GM19043 (cell line): ENCODE measurements around the gene EWSR1.

Experiments
- ATAC-seq: cut with Tn5 transposase; IDR thresholded peaks from one replicate; pipeline ENCODE4 v1.9.1; 2021; ENCODE audit warnings: low read depth; ENCODE audit not compliant: unreplicated experiment

The EWSR1 gene

GRCh38 chr22:29302402-29302680 lies 34.3 kb downstream of the EWSR1 start:
- ATAC-seq, result no peak

DNA sequence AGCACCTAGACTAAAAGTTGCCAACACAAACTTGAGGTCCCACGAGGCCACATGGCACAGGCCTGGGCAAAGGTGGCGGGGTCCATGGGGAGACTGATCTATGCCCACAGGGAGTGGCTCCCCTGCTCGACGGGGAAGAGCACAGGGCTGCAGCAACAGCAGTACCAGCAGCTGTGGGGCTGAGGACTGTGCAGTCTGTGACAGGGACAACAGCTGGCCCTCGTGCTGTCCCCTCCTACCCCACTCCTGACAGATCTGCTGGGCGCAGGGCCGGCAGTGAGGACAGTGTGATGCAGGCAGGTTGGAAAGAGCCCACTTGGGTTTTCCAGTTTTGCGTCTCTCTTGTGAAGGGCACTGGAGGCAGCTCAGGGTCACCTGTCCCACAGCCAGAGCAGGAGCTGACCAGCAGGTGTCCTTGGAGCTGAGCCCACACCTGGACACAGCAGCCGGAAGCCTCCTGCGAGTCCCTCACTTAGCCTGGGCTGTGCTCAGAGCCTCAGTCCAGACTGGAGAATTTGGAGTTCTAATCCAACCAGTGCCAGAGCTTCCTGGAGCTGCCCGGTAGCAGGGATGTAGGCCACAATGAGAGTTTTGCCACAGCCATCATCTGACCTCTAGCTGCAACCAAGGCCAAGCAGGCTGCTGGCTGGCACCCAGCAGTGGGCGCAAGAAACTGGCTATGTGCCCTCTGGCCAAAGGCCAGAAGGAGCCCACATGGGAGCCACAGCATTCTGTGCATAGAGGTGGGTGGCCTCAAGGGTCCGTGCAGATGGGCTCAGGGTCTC lies 34.8 kb downstream of the EWSR1 start:
- no peak for ATAC-seq

DNA sequence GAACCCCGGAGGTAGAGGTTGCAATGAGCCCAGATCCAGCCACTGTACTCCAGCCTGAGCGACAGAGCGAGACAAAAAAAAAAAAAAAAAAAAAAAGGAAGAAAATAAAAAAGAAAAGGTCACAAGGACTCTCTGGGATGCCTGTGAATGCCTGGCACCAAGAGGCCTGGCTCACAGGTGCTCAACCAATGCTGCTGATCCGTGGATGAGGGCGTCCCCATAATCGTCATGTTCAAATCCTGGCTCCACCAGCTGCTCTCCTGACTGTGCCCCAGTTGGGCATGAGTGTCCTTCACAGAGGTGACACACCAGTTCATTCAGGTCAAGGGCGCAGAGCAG lies 37.7 kb downstream of the EWSR1 start:
- no peak for ATAC-seq

DNA sequence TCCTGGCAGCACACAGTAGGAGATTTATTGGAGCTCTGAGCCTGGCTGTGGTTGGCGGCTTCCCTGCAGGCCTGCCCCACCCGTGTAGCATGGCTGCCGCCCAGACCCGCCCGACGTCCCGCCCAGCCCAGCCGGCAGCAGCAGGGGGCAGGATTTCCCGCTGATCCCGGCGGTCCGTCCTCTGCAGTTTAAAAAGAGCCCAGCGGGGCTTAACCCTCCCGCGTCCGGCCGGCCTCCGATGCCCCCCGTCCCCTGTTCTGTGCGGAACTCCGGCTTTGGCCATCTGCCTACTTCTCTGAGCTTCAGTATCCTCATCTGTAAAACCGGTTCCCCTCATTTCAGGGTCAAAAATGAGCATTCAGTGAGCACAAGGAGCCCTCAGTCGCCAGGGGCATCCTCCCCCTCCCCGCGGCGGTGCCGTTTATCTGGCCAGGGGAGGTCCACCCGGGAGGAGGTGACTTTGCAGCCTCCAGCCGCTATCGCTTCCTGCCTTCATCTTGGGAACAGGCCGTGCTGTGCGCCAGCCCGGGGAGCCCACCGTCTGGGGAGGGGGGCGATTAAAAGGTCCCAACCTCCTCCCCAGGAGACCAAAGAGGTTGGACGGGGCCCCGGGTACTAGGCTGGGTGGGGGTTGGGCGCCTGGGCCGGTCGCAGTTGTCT lies 38.2 kb downstream of the EWSR1 start, which contains the start of gene GAS2L1:
TSS of gene GAS2L1 (plus strand) at position 476 of the 660 bp plus-strand sequence. CDS start 1,456 bp downstream, outside the sequence.
- no peak for ATAC-seq

DNA sequence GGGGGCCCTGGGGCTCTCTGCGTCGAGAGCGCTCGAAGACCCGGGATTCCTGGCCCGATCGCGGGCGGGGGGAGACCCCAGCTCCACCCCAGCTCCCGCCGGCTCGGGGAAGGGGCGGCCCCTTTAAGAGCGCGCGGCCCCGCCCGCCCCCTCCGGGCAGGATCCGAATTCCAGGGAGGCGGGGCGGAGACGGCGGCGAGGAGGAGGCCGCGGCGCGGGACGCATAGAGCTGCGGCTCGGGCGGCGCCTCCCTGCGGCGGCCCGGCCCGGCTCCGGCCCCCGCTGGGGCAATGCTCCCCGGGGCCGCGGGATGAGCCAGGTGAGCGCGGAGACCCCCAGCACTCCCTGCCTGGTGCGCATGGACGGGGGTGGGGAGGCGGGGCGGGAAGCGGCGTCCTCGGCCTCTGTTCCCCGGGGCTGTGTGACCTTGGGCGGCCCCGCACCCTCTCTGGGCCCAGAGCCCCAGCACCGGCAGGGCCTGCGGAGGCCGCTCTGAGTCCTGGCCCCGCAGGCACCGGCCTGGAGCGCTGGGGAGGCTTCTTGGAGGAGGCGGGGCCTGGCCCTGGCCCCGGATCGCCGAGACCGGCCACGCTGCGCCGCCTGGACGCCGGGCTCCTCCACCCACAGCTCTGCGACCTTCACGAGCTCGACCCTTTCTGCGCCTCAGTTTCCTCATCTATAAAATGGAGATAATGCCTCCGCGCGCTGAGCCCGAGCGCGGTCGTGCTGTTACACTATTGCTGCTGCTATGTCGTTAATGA lies 38.9 kb downstream of the EWSR1 start:
- ATAC-seq, result no peak

GRCh38 chr22:29307596-29308147 lies 39.6 kb downstream of the EWSR1 start:
- no peak for ATAC-seq

GRCh38 chr22:29308148-29308790 lies 40.2 kb downstream of the EWSR1 start:
- ATAC-seq, result no peak

- no peak for ATAC-seq
Measured at GRCh38 chr22:29308791-29309262, 40.8 kb downstream of the EWSR1 start.

DNA sequence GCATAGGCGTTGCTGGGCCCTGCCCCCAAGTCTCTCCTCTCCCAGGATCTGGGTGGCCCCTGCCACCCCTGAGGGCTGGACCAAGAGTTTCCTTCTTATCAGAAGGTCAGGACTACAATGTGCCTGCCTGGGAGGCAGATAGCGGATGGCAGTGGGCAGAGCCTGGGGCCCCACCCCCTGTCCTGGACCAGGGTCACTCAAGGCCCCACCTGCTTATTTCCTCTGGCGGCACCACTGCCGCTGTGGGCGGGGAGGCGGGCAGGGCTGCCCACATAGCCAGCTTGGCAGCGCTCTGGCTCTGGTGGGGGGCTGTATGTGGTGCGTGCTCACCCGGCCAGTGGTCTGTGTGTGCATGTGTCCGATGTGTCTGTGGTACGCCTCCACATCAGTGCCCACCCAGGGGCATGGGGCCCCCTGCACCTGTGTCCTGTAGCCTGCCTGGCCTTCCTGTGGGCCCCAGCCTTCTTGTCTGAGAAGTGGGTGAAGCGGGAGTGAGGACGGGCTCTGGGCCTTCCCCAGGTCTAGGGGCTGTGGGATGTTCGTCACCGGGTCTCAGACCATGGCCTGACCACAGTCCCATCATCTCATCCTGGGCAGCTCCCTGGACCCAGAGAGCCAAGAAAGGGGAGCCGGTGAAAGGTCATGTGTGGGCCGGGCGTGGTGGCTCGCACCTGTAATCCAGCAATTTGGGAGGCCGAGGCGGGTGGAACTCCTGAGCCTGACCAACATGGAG lies 41.4 kb downstream of the EWSR1 start:
- no peak for ATAC-seq

GRCh38 chr22:29310065-29310862 lies 42.2 kb downstream of the EWSR1 start:
- no peak for ATAC-seq

- no peak for ATAC-seq
Measured at GRCh38 chr22:29310863-29311339, 42.8 kb downstream of the EWSR1 start.

DNA sequence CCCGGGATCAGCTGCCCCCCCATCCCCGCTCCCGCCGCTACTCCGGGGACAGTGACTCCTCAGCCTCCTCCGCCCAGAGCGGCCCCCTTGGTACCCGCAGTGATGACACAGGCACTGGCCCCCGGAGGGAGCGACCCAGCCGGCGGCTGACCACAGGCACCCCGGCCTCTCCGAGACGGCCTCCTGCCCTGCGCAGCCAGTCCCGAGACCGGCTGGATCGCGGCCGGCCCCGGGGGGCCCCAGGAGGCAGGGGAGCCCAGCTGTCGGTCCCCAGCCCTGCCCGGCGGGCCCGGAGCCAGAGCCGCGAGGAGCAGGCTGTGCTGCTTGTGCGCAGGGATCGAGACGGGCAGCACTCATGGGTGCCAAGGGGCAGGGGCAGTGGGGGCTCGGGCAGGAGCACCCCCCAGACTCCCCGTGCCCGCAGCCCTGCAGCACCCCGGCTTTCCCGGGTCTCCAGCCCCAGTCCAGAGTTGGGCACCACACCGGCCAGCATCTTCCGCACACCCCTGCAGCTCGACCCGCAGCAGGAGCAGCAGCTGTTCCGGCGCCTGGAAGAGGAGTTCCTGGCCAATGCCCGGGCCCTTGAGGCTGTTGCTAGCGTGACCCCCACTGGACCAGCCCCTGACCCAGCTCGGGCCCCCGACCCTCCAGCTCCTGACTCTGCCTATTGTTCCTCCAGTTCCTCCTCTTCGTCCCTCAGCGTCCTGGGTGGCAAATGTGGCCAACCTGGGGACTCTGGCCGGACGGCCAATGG lies 43.6 kb downstream of the EWSR1 start:
- no peak for ATAC-seq

GRCh38 chr22:29312218-29313125 lies 44.4 kb downstream of the EWSR1 start:
- ATAC-seq, result no peak

- no peak for ATAC-seq
Measured at GRCh38 chr22:29313126-29313575, 45.1 kb downstream of the EWSR1 start.

- ATAC-seq, result no peak
Measured at GRCh38 chr22:29313576-29314466, 45.8 kb downstream of the EWSR1 start.

DNA sequence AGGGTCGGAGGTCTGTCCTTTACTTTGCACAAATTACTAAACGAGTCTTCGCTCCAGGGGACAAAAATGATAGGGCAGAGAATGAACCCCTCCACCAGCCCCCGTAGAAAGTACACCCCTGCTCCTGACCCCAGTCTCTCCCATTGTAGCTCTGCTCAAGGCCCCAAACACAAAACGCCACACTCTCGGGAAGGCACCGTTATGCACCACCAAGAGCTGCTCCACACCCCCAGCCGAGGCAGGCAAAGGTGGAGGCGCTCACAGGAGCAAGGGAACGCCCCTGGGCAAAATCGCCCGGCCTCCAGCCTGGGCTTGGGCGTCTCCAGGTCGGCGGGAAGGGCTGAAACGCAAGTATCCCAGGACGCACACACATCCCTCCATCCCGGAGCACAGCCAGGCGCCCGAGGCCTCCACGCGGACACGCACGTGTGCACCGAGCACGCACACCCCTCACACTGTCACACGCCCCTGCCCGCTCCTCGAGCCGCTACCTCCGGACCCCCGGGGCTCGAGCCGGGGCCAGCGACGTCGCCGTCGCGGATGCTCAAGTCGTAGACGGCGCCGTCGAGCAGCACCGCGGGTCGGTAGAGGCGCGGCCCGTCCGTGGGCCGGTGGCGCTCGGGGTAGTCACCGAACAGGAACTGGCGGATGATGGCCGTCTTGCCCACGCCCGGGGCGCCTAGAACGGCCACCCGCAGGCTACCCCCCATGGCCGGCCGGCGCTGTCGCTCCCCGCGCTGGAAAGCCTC lies 46.6 kb downstream of the EWSR1 start:
- ATAC-seq, result no peak
